ENCODE data around the gene ADK. TPM values are rescaled to one million over a fixed set of nuclear protein-coding genes. Genes with fewer than 3 reads are reported as not detected.

The ADK gene
- total and polyA plus RNA-seq, 2 donors (not counting 3 experiments of a cell fraction or from before 2014, with no cell fraction given), result 11.7 to 46.5 TPM

GRCh38 chr10:74202356-74202755 lies 51.3 kb downstream of the ADK start:
- Histone ChIP-seq H3K4me2 (ENCODE audit: insufficient read depth, low read length) (no peak overlapping the region), H2AFZ (ENCODE audit: low read depth, low read length) (no peak overlapping the region), H3K27me3 (ENCODE audit: control insufficient read depth in 2 of 2, insufficient read depth in 2 of 2, low read length in 2 of 2) (no peaks in the 10 kb centered on the region), H3K4me3 (replicated peaks in 1 of 3; ENCODE audit: insufficient read depth in 1 of 3, low read depth in 1 of 3, low read length in 3 of 3) (no peak overlapping the region), H3K9me1 (replicated peaks; ENCODE audit: control insufficient read depth, extremely low read depth, insufficient read depth, low read length) (no peaks in the 10 kb centered on the region), H4K20me1 (replicated peaks; ENCODE audit: control insufficient read depth, extremely low read depth, insufficient read depth, low read length) (no peaks in the 10 kb centered on the region), H3K36me3 (ENCODE audit: control insufficient read depth in 2 of 2, extremely low read depth in 1 of 2, insufficient read depth in 2 of 2, low read length in 2 of 2) (no peaks in the 10 kb centered on the region), H3K9me3 (replicated peaks; ENCODE audit: control insufficient read depth, insufficient read depth, low read length) (no peaks in the 10 kb centered on the region), H3K9ac (replicated peaks; ENCODE audit: extremely low read depth, insufficient read depth, low read length) (no peak overlapping the region), H3K27ac (ENCODE audit: insufficient read depth, low read depth, low read length) (no peak overlapping the region), H3K79me2 (ENCODE audit: control insufficient read depth, insufficient read depth, low read length) (peaks cover 33% of the 10 kb centered on the region), H3K4me1 (ENCODE audit: control insufficient read depth, extremely low read depth, insufficient read depth, low read length) (no peaks in the 10 kb centered on the region)
- POLR2A ChIA-PET, result no interaction called here
- CTCF ChIA-PET, result interaction anchor here (0.8 to 2.7 kb wide), 2 partner anchors 9 kb away, joined by 3 to 8 read pairs; no protein-coding TSS in a partner anchor
- BruUV-seq (replicated peaks), result no TSS peak
- dilution Hi-C loops (cut with MboI; ENCODE audit: extremely low pct_ligation_motif_present, low sequenced_read_pairs), result no loop called here
- TF ChIP-seq EZH2 (IDR thresholded peaks at IDR 0.05; ENCODE audit: borderline replicate concordance, low read depth, low read length, severe bottlenecking) (no peak), MAX (IDR thresholded peaks at IDR 0.05; ENCODE audit: insufficient read depth, insufficient read length) (no peak), POLR2A (IDR thresholded peaks at IDR 0.05; ENCODE audit: low read depth, low read length) (no peak), CTCF (IDR thresholded peaks at IDR 0.05; ENCODE audit: extremely low read depth in 1 of 2, insufficient read depth in 1 of 2, low read depth in 1 of 2, low read length in 2 of 2) (no peak), FOS (IDR thresholded peaks at IDR 0.05; ENCODE audit: borderline replicate concordance, insufficient read depth, low read length) (no peak)
- FAIRE-seq (no peak), DNase-seq (ENCODE audit: low read depth, low spot score) (no peak)
- intact Hi-C loops (cut with micrococcal nuclease), result no loop called here

- no peak overlapping the region for H2AFZ ChIP-seq (ENCODE audit: low read depth, low read length)
- intact Hi-C loops (cut with micrococcal nuclease), result no loop called here
- no peak for FAIRE-seq
These were observed 55.7 kb downstream of the ADK start for GRCh38 chr10:74206746-74207145.

More at GRCh38 chr10:74206746-74207145, 55.7 kb downstream of the ADK start:
- no TSS peak for BruUV-seq (replicated peaks)
- no peaks in the 10 kb centered on the region for H4K20me1 ChIP-seq (replicated peaks; ENCODE audit: control insufficient read depth, extremely low read depth, insufficient read depth, low read length)
- H3K4me1 ChIP-seq (ENCODE audit: control insufficient read depth, extremely low read depth, insufficient read depth, low read length), result no peaks in the 10 kb centered on the region
- H3K36me3 ChIP-seq (ENCODE audit: control insufficient read depth in 2 of 2, extremely low read depth in 1 of 2, insufficient read depth in 2 of 2, low read length in 2 of 2), result no peaks in the 10 kb centered on the region
- POLR2A ChIA-PET, result no interaction called here
- no peaks in the 10 kb centered on the region for H3K9me1 ChIP-seq (replicated peaks; ENCODE audit: control insufficient read depth, extremely low read depth, insufficient read depth, low read length)
- H3K9me3 ChIP-seq (replicated peaks; ENCODE audit: control insufficient read depth, insufficient read depth, low read length), result no peaks in the 10 kb centered on the region
- H3K27ac ChIP-seq (ENCODE audit: insufficient read depth, low read depth, low read length), result no peak overlapping the region
- peaks cover 27% of the 10 kb centered on the region for H3K79me2 ChIP-seq (ENCODE audit: control insufficient read depth, insufficient read depth, low read length)
- no peaks in the 10 kb centered on the region for H3K27me3 ChIP-seq (ENCODE audit: control insufficient read depth in 2 of 2, insufficient read depth in 2 of 2, low read length in 2 of 2)
- TF ChIP-seq POLR2AphosphoS5 (IDR thresholded peaks at IDR 0.05; ENCODE audit: insufficient read depth, low read depth, low read length) (no peak), MYC (IDR thresholded peaks at IDR 0.05; ENCODE audit: low read depth, low read length) (no peak), EZH2 (IDR thresholded peaks at IDR 0.05; ENCODE audit: borderline replicate concordance, low read depth, low read length, severe bottlenecking) (no peak), JUN (IDR thresholded peaks at IDR 0.05; ENCODE audit: borderline replicate concordance, insufficient read depth, insufficient read length, low read depth) (no peak), MAX (IDR thresholded peaks at IDR 0.05; ENCODE audit: insufficient read depth, insufficient read length) (no peak), GATA2 (IDR thresholded peaks at IDR 0.05; ENCODE audit: insufficient read depth, insufficient read length, low read depth, low read length) (no peak), CTCF (IDR thresholded peaks at IDR 0.05; ENCODE audit: extremely low read depth in 1 of 2, insufficient read depth in 1 of 2, low read depth in 1 of 2, low read length in 2 of 2) (no peak), FOS (IDR thresholded peaks at IDR 0.05; ENCODE audit: borderline replicate concordance, insufficient read depth, low read length) (no peak), POLR2A (IDR thresholded peaks at IDR 0.05; ENCODE audit: low read depth, low read length) (no peak)
- H3K4me2 ChIP-seq (ENCODE audit: insufficient read depth, low read length), result no peak overlapping the region
- dilution Hi-C loops (cut with MboI; ENCODE audit: extremely low pct_ligation_motif_present, low sequenced_read_pairs), result no loop called here
- no peak for DNase-seq (ENCODE audit: low read depth, low spot score)
- CTCF ChIA-PET, result interaction anchor here (1.4 to 1.8 kb wide), 2 partner anchors 8 to 28 kb away, joined by 3 to 5 read pairs; no protein-coding TSS in a partner anchor
- no peak overlapping the region for H3K9ac ChIP-seq (replicated peaks; ENCODE audit: extremely low read depth, insufficient read depth, low read length)
- no peak overlapping the region for H3K4me3 ChIP-seq (replicated peaks in 1 of 3; ENCODE audit: insufficient read depth in 1 of 3, low read depth in 1 of 3, low read length in 3 of 3)

Data from endothelial cell of umbilical vein (primary cell).